Right kidney (tissue), 1 donor: Measurements from ENCODE around the gene SUDS3.

ENCODE experiments used
- DNase-seq: peaks from one replicate; pipeline ENCODE4 v3.0.0-alpha.2; 2016

The SUDS3 gene

DNA sequence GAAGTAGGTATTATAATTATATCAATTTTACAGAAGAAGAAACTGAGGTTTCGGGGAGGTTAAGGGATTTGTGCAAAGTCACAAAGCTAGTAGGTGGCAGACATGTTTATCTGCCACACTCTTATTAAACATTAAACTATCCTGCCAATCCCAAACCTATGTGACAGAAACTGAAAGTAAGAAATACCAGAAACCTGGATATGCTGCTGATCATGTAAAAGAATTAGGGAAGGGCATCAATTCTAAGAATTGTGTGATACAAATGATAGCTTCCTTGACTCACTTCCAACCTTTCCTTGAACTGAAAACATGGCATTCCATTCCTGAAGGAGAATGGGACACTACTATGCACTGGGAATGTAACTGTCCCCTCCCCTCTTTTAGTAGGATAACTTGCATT, 20.5 kb upstream of the SUDS3 start:
- no peak for DNase-seq

DNA sequence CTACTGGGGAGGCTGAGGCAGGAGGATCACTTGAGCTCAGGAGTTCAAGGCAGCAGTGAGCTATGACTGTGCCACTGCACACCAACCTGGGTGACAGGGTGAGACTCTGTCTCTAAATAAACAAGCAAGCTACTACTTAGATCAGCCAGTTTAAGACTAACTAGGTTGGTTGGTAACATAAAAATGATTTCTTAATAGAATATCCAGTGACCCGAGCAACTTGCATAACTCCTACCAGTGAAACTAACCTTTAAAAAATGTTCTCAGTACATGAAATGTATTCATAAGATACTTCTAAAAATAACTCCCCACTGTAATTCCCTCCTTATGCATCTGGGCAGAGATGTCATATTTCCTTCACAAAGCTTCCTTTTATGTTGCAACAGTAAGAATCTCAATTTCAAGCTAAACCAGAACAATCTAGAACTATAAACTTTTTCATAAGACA, 19.5 kb upstream of the SUDS3 start:
- DNase-seq, result no peak

DNA sequence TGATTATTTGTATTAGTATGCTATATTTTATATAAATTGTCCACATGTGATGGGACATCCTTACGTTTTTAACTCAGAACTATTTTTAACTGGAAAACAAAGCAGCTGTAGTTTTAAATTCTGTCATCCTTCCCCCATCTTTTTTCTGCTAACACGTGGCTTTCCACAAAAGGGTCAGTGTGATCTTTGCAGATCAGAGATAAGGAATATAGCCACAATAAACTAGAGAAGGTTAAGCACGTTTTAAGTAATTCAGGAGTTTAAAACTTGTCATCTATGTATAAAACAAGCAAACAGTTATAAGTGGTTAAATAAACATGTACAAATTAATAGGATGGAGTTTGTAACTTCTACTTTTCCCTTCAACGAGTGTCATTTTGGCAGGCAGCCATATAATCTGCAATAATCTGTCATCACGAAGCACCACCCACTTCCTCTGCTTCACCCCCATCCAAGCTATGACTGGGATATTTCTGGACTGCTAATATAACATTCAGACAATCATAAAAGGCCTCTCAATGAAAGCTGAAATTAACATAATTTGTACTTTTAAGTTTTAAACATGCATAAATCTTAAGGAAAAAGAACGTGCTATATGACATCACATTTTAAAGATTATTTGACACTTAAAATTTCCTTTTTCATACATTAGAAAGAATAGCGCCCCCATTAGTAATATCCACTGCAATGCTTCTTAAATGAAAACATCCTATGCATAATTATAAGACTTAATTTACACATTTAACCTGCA, 18.9 kb upstream of the SUDS3 start:
- DNase-seq, result no peak

DNA sequence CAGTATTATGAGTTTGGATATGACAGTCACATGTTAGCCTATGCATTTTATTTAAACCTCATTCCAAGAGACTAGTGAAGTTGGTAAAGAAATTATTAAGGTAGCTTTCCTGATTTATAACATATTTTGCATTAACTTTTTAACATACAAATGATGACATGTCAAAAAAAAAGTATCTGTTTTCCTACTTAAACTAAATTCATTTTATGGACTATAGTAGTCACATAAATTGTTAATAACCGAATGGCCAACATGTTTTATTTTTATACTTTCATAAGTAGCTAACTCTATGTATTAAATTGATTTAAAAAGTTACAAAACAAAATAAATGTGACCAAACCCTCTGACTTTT, 18.4 kb upstream of the SUDS3 start:
- no peak for DNase-seq

DNA sequence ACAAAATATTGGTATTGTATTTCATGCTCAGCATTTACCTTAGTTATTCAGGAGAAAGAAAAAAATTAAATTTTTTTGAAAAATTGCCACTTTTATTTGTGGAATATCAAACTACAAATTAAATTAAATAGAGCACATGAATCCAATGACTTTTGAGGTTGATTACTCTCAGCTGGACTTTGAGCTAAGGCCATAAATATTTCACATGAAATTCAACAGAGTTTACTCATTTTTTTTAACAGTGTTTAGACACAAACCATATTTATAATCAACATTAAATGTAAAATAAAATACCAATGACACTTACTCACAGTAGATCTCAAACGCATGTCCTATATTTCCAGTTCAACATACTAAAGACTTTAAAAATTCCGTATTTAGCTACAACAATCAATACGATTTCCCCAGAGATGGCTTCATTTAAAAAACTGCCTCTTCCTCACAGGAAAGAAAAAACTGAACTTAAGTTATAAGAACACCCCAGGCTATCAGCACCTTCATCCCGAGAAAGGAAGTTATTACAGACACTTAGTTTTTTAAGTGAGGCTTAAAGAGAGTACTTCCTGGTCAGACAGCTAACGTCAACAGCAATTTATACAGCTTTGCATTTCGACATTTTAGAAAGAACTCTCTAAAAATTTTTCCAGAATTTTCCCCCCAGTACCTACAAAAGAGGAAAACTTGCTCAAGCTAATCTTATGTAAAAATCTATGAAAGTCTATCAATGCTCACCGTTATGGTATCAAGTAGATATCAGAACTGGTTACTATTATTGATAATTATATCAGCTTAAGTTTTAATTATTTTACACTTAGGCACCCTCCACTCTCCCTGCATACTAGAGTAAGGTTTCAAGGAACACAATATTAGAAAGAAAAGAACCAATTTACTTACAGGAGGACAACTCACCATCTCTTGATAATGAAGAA, 17.5 kb upstream of the SUDS3 start:
- DNase-seq, result no peak

DNA sequence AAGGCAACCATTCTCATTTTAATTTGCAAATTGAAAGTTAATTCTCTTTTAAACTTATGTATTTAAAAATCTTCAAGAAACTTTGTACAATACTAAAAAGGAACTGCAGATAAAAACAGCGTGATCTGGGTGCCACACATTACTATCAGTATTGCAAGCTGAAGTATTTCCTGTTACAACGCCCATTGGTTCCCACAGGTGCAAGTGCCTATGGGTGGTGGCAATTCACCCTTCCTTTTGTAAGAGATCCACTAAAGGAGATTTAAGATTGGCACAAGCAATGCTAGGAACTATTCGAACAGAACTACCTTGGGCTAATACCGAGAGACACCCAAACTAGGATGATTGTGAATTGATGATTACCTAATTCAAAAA, 16.8 kb upstream of the SUDS3 start:
- DNase-seq, result no peak

DNA sequence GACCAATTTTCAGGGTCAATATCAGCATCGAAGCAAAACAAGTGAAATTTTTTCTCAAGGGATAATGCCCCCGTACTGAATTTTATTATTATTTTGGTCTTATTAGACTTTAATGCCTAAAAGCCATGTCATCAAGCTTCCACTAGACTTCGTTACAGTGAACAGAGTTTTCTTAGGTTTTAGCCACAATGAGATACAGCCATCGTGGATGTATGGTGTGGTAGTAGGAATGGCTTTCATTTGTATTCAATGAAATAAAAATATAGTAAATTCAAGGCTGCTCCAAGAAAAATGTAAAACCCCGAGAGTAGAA, 15.3 kb upstream of the SUDS3 start:
- DNase-seq, result no peak

DNA sequence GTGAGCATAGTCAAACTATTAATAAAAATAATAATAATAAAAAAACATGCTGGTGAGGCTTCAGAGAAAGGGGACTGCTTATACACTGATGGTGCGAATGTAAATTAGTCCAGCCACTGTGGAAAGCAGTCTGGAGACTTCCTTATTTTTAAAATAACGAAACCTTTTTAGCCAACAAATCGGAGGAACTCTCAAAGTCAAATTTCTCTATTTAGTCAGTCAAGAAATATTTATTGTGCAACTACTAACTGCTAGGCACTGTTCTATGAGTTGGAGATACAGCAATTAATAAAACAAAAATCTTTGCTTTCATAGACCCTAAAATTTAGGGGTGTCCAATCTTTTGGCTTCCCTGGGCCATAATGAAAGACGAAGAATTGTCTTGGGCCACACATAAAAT, 14.5 kb upstream of the SUDS3 start:
- DNase-seq, result no peak

DNA sequence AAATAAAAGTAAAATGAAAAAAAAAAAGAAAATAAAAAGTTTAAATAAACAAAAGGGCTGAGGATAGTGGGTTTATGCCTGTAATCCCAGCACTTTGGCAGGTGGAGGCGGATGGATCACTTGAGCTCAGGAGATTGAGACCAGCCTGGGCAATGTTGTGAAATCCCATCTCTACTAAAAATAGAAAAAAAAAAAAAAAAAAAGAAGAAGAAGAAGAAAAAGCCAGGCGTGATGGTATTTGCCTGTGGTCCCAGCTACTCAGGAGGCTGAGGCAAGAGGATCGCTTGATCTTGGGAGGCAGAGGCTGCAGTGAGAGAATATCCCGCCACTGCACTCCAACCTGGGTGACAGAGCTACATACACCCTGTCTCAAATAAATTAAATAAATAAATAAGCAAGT, 7.5 kb upstream of the SUDS3 start:
- DNase-seq, result no peak

DNA sequence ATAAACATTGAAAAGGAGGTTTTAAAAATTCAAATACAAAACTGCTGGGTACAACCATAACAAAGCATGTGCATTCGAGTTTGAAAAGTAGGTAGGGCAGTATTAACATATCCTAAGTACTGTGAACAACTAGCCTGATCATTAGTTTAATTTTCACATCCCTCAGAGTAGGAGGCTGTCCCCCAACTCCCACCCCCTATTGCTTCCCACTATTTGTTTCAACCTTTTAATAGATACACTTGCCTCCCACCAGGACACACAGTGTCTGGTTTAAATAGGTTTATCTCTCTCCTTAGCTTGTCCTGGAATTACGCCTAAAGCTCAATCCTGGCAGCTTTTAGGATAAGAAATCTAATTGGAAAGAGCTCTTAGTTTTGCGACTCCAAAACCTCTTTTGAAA, 5.8 kb upstream of the SUDS3 start:
- no peak for DNase-seq

DNA sequence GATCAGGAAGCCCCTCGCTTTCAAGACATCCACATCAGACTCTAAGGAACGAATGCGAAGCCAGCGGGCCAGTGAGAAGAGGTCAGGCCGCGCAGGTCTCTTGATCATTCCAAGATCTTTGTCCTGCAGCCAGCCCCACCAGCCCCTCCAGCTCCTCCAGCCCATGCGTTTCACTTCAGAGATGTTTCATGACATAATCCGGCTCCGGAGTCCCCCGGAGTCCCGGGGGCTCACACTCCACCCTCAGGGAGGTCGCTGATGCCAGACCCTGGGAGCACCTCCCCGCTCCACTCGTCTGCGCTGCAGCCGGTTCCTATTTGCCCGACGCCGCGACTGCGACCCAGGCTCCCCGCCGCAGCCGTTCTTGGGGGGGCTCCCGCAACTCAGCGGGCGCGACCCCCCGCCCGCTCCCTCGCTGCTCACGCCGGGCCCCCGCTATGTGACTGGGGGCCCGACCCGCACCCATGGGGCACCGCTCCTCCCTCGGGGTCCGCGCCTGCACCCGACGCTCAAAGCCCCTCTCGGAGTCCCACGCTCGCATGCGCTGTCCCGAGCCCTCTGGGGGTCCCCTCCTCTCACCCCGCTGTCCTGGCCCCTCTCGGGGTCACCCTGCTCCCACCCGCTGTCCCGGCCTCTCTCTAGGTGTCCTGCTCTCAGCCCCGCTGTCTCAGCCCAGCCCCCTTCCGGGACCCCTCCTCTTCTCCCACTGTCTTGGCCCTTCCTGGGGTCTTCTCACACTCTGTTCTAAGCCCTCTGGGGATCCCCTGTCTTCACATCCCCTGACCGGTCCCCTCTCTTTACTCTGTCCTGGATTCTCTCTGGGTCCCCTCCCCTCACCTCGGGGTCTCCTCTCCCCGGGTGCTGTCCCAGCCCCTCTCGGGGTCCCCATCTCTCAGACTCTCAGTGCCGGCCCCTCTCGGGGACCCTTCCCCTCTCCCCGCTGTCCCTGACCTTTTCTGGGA, 4.8 kb upstream of the SUDS3 start:
- DNase-seq, result peak; percentile 50

DNA sequence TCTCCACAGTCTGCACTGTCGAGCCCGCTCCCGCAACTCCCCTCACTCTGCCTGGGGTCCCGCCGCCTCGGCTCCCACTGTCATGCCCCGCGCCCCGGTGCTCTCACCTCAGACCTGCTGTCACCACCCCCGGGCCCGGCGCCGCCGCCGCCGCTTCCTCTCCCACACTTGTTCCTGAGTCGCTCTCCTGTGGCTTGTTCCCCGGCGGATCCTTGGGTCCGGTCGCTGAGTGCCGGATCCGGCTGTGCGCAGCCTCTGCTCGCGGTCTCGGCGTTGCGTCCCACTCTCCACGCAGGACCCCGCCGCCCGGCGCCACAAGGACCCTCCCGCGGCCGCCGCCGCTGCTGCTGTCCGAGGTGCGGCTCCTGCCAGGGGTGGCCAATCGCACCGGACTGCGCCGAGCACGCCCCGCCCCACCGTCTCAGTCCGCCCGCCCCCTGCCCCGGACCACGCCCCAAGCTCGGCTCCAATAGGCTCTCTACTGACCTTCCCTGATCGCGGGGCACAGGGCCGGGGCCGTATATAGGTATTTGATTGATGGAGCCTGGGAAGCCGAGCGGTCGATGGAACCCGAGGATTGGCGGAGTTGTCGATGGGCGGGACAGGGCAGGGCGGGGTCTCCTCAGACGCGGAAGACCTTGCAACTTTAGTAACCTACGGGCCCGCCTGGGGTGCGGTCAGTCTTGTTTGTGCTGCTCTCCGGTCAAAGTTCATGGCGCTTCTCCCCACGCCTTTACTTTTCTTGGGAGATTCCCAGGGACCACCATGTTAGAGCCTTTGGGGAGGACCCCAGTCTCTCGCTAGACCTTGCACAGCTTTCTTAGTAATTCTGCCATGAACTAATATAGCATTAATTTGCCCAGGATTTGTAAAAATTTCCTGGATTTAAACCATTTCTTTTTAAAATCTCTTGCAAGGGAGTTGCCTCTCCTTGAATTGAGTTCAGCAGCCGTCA, 3.5 kb upstream of the SUDS3 start, which contains the start of gene TAOK3:
TAOK3 (minus strand) TSS at position 367 of the 955 bp plus-strand sequence. CDS start 117,340 bp downstream, outside the sequence.
- DNase-seq, result peak; percentile 93

DNA sequence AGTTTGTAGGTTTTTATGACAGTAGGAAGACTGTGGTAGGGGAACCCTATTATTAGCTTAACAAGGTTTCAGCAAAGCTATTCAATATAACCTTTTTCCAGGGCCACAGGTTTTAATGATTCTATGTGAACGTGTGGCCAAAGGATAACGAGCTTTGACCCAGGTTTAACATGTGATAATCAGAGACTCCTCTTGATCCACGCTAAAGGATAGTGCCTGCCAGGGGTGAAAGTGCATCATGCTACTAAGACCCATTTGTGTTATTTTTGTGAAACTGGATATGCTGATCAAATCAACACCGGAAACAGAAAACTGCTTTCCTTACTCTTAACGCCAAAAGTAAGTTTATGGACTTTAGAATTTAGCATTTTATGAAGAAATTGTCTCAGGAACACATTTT, 2.7 kb upstream of the SUDS3 start:
- DNase-seq, result no peak

DNA sequence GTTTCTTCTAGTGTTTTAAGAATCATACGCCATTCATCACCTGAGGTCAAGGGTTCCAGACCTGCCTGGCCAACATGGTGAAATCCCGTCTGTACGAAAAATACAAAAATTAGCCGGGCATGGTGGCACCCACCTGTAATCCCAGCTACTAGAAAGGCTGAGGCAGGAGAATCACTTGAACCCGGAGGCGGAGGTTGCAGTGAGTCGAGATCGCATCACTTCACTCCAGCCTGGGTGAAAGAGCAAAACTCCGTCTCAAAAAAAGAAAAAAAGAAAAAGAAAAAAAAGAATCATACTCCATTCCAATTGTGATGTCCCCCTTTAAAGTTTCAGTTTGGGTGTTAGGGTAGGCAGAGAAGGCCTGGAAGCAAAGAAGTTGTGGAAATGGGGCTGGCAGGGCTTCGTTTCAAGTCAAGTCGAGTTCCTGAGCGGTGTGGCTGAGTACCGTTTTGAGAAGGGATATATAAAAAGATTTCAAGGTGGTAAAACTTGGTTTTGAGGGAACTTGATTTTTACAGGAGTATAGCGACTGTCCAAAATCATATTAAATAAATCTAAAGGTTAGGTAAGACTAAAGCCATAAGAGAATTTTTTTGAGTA, 2.1 kb upstream of the SUDS3 start:
- no peak for DNase-seq

DNA sequence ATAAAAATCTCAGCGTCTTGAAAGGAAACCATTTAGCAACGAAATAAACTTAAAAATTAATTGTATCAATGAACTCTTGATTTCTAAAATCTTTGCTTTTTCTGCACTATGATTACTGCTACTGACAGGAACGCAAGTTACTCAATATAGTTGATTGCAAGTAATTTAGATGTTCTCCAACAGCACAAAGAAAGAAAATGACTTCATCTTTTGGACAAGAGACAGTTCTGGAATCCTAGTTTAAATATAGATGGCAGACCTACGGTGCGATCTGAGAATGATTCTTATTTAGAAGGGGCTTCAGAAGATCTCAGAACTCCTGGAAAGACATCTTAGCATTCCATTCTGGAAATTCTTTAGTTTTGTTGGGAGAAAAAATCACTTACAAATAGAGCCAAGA, 1.4 kb upstream of the SUDS3 start:
- DNase-seq, result no peak

DNA sequence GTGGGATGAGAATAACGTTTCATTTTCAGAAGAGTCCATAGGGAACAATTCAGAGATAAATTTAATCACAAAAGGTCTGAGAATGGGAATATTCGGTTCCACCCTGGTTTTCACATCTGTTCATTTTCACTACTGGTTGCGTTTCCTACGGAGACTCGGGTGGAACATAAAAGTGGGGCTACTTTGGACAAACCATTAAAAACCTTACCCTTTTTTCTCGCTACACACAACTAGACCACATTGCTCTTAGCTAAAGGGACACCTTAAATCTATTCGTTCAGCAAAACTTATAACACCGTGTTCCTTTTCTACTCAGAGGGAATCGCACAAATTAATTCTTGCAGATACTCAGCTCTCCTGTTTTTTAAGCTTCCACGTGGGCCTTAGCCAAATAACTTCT, 1.0 kb upstream of the SUDS3 start:
- no peak for DNase-seq

DNA sequence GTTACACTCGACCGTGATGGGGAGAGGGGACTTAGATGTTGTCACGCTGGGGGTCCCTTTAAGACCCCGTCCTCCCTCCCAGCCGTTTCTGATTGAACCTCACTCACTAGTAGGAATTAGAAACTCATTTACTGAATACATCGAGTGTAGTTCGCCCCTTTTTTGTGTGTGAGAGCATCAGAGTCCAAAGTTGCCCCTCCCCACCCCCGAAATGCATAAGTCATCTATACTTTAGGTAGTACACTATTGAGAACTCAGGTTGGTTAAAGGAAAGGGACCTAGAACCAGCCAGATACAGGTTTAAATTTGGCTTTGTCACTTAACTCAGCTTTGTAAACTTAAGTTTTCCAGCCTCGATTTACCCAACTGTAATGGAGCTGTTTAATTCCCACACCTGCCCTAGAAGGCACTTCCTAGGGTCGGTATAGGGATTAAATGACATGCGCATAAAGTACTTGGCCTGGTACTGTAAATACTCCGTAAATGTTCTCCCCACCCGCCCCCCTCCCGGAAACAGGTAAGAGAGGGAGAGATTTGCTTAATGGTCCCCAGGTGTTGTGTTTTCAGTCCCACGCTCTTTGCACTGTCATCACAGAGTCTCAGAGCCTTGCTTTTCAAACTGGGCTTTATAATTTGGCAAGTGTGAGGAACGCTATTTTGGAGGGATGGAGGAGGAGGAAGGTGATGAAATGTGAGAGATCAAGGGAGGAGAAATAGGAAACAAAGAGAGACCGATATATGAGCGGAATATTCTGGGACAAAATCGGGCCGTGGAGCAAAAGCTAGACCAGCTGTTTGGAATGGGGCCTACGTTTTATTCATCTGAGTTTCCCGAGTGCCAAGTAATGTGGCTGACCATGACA, 897 bp downstream of the SUDS3 start:
- DNase-seq, result peak; percentile 37

DNA sequence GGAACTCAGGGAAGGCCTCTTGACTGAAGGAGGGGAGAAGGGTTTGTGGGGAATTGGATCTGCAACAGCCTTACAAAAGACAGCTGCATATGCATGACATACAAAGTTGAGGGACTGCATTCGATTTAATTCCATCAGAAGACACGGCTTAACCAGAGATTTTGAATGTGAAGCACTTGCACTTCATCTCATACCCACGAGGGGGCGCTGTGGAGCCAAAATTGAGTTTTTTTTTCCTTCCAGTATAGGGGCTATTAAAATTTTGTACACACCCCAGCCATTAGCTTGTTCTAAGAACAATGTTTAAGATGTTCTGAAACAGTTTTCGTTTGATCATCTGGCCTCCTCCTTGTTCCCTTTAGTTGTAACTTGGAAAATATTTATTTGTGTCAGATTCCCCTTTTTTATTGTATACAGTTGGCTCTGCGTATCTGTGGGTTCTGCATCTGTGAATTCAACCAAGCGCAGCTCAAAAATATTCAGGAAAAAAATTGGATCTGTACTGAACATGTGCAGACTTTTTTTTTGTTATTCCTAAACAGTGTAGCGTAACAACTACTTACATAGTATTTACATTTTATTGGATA, 1.6 kb downstream of the SUDS3 start:
- peak; percentile 39 for DNase-seq

DNA sequence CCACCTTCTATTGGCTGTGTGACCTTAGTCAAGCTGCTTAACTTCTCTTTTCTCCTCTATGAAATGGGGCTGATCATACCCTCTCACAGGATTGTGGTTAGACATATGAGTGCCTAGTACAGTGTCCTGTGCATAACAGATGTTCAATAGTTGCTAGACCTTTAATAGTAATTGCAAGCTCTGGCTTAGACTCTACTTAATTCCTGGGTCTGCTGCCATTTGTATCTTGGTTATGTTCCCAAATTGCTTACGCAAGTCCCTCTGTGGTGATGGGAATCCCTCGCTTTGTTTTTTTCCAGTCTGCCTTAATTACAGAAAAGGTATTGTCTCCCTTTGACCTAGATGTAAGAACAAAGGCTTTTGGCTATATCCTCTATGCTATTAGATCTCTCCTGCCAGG, 15.1 kb downstream of the SUDS3 start:
- no peak for DNase-seq

DNA sequence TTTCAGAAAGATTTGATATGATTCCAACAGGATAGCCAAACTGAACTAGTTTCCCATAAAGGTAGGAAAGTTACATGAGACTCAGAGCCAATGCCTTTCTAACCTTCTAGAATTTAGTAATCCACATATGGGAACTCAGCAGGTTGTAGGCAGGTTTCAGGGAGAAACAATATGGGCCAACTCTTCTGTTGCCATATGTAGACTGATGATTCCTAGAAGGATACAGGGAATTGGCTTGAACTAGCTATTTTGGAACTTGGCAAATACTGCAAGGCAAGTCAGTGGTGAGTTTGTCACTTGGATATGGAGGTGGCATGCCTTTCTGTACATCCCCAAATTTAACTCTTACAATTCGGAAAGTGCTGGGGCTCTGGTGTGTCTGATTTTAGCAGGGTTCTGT, 15.5 kb downstream of the SUDS3 start:
- no peak for DNase-seq
